DMS153 (cell line): ENCODE results near the gene GREB1.

Experiments
- DNase-seq: peaks from one replicate; lab custom pipeline; 2025; lab: John Stamatoyannopoulos, UW

The GREB1 gene

DNA sequence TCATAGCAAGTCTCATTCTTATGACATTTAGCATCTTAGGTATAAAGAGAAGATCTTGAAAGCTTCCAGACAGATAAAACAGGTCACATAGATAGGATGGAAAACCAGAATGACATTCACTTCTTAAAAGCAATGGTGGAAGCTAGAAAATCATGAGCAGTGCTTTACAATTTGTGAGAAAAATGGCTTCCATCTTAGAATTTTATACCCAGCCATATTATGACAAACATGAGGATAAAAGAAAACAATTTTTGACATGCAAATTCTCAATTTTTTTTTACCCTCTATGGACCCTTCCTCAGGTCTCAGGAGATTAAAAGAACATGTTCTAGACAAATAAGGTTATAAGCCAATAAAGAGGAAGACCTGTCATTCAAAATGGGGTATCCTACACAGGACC is 129.0 kb downstream of the GREB1 start:
- DNase-seq, result no peak

DNA sequence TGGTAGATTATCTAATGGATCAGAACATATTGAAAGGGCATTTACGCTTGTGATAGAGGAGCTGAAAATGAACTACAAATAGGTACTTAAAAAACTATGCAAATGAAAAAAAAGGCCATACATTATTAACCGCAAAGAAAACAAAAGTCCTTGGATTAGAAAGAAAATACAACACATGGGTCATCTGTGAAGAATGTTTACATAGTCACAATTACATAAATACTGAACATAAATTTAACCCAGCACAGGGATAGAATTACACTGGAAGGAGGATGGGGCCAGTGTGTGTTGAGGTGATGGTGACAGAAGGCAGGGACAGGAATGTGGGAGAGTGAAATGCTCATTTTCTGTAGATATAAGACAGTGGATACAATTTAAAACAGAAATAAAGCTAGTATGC is 129.6 kb downstream of the GREB1 start:
- DNase-seq, result no peak

DNA sequence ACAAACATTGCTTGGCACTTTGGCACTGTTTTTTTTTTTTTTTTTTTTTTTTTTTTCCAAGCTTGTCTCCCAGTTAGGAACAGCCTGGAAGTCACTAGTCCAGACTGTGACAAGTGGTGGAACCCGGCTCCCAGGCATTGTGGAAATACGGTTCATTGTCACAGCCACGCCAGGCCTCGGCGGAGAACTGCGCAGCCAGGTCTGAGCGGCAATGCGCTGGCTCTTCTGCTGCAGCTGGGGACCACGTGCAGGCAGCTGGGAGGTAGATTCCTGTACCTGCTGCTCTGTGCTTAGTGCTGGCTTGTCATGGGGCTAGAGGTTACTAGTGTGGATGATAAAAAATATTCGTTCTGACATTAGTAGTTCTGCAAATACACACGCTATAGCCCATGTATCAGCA is 131.2 kb downstream of the GREB1 start:
- no peak for DNase-seq

DNA sequence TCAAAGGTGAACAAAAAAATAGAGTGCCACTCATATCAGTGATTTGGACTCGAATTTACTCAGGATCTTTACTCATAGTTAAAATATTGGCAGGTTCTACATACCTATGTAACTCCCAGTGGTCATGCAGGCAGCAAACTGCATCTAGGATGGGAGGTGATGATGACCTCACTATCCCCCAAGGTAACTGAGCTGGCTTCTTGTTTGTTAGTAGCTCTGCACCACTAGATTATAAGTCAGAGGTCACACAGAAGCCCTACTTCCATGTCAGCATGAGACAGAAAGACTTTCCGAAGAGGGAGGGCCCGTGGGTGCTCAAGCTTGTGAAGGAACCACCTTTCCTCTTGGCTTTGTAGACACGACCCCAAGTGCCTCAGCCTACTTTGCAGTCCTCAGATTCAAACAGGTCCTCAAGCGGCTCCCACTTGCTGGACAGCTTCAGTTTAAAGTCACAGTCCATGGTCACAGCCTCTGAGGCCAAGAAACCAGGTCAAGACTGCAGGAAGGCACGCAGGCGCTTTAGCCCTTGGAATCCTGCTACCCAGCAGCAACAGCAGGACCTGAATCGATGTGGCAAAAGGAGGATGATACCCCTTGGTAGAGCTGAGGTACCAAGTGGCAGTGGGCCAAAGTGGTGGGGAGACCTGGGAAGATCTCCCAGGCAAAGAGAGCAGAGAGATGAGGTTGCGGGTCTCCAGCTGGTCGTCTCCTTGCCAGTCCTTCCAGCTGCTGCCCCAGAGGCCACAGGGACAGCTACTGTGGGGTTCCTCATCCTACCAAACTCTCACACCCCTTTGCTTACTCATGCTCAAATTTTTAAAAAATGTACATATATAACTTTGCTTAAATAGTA is 131.9 kb downstream of the GREB1 start:
- DNase-seq, result no peak

DNA sequence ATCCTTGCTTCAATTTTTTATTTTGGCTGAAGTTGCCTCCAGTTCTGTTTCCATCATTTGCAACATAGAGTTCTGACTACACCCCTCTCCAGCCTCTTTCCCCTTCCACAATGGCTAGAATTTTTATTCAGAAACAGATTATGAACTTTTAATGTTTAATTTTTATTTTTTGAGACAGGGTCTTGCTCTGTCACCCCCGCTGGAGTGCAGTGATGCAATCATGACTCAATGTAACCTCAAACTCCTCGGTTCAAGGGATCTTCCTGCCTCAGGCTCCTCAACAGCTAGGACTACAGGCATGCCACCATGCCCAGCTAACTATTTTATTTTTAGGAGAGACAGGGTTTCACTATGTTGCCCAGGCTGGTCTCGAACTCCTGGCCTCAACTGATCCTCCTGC is 133.3 kb downstream of the GREB1 start:
- no peak for DNase-seq

DNA sequence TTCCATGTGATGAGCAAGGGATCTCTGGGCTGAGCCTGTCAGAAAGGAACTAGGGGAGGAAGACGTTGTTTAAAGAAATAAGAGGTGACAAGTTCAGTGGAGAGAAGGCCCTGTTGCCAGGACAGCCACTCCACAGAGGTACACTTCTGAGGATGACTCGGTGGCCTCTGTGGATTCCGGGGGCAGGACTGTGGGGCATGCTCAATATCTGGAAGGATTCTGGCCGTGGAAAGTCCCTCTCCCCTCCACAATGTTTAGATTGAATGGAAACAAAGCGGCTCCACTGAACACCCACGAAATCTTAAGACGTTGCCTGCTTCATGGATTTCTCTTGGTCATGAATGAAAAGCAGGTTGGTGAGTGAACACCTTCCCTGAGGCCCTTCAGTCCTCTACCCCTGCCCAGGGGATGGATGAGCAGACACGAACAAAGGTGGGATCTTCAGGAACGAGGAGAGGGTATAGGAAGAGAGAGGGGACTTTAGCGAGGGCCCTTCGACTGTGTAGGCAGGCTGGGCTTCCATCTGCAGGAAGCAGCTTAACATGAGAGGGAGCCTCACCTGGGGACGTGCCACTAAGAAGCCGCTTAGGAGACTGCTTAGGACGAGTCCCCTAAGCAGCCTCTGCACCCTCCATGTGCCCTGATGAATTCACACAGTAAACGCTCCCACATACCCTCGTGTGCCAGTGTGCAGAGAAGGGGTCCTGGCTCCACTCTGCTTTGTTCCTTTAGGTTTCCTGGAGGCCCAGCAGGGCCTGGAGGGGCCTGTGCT is 134.2 kb downstream of the GREB1 start:
- no peak for DNase-seq

DNA sequence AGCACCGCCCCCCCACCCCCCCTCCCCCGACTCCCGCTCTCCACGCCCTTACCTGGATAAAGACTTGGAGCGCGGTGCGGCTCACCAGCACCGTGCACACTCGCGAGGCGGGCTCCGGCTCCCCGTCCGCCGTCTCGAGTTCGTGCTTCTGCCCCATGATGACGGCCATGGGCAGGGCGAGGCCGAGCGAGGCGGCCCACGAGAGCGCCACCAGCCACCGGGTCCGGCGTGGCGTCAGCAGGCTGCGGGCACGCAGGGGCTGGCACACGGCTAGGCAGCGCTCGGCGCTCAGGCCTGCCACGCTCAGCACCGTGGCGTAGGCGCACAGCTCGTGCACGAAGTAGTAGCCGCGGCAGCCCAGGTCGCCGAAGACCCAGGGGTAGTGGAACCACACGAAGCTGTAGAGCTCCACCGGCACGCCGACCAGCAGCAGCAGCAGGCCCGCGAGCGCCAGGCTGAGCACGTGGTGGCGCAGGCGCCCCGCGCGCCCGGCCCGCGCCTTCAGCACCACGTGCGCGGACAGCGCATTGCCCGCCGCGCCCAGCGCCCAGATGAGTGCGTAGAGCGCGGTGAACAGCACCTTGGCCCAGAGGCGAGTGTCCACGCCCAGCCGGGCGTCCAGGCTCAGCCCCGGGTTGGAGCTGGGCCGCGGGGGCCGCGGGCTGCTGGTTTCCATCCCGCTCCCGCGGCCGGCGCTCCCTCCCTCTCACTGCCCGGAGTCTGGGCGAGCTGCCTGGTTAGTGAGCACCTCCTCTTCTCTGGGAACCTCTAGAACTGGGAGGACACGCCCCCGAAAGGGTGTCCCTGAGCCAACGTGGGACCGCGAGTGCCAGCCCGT is 135.8 kb downstream of the GREB1 start, which contains the start of gene NTSR2:
Gene NTSR2, minus strand, starts transcription at position 742 of the 838 bp plus-strand sequence. Its CDS starts 66 bp downstream, at position 676.
- no peak for DNase-seq

DNA sequence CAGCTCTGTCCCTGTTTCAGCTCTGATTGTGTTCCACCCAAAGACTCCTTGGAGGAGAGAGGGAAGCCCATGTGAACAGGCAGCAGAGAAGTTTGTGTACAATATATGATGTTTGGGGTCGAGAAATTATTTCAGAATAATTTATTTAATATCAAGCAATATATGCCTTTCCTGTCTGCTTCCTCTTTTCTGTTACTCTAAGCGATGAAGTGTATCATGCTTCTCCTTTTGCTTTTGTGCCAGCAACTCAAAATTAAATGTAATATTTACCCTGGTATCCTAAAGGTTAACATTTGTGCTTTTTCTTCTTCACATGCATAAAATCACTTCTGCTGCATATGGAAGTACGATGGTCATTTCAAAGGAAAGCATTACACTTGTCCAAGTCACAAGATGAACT is 138.6 kb downstream of the GREB1 start:
- no peak for DNase-seq

DNA sequence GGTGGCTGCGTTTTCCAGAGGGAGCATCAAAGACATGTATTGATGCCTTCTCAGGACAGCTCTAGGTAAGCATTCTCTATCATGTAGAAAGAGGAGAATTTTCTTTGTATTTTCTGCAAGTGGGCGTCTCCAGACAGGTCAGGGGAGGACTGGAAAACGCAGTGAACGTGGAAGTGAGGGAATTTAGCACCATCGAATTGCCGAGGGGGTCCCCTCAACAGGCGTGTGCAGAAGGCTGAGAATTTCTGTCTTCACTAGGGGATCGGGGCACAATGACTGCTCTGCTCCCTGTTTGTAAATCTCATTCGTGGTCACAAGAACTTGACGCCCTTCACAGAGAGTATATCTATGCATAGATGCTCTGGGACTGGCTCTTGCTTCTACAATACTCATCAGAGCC is 141.1 kb downstream of the GREB1 start:
- no peak for DNase-seq

DNA sequence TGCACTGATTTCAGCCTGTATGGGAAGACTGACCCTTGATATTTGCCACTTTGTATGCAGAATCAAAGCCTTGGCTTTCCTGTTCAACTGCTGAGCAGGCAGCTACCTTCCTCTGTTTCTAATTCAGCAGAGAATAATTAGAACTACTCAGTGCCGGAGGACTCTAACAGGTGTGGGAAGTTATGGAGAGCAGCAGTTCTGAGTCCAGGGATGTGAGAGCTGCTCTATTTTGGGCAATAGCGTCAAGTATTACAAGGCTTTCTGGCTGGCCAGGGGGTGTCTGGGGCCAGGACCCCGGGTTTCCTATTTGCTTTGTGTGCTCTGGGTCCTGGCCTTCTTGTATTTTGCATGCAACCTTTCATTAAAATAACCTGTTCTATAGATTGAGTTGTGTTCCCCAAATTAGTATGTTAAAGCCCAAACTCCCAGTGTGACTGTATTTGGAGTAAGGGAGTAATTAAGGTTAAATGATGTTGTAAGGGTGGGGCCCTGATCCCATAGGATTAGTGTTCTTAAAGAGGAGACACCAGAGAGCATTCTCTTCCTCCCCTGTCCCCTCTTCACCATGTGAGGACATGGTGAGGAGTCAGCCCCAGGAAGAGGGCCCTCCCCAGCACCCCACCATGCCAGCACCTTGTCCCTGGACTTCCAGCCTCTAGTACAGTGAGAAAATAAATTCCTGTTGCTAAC is 141.7 kb downstream of the GREB1 start:
- no peak for DNase-seq

DNA sequence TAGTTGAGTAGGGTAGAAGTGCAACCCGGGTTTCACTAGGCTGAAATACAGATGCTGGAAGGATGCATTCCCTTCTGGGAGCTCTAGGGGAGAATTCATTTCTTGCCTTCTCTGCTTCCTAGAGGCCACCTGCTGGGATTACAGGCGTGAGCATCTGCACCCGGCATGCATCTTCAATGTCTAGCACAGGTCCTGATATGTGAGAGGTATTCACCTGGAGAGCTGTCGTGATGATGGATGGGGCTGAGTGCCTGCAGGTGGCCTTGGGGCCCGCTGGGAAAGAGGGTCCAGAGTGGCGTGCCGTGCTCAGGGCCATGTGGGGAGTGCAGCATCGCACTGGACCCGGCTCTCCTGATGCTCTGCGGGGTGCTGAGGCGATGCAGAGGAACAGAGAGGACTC is 142.8 kb downstream of the GREB1 start:
- DNase-seq, result no peak

DNA sequence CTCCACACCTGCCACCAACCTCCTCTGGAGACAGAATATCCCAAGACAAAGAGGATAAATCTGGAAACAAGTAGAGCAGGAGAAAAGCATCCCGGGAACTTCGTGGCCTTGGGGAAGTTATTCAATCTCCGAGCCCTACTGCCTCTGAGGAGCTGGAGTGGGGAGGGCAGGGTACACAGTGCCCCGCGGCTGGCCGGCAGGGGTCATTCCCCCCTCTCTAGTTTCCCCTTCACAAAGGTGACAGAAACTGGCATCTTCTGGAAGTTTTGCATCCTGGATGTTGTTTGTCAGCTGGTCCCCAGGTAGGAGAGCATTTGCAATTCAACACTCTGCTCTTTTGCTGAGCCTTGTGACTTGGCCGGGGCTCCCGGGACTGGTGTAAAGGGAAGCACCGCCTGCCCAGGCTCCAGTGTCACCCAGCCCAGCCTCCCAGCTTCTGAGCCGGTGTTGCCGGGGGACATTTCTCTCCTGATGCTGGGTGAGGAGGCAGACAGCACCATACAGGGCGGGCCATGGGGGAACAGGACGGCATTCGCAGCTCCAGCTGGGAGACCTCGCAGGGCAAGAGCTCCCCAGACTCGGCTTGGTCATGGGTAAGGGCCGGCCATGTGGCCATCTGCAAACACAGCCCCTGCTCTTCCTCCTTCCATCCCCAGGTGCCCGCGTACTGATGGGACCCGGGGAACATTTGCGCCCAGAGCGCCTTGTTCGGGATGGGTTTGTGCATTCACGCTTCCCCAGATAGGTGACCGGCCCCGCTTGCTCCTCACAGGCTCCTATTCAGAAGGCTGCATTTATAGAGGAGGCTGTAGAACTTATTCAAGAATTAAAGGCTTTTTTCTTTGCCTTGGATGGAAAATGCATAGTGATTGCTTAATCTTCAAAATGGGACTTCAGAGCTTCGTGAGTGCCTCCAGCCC is 143.6 kb downstream of the GREB1 start:
- DNase-seq, result no peak

DNA sequence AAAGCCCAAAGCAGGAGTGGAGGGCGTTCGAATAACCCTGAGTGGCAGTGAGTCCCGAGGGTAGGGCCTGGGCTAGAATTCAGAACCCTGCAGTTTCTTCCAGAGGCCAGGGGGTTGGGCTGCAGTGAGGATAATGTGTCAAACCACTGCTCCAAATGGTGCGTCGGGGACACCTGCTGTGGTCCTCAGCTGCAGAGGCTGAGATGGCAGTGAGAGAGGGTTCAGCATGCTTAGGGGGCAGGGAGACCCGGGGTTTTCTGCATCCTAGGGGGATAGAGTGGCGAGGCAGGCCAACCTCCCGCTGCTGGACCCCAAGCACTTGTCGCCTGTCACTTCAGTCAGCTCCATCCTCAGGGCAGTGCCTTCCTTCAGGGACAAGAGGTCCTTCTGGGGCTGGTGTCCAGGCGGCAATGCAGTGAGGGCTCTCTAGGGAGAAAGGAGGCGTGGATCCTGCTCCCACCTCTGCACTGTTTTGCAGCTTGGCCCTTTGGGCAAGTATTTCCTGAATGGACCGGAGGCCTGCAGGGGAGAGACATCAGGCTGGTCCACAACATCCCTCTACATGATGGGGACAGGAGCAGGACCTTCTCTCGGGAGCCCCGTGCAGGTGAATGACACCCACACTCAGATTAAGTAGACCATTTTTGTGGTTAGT is 144.6 kb downstream of the GREB1 start:
- DNase-seq, result no peak

DNA sequence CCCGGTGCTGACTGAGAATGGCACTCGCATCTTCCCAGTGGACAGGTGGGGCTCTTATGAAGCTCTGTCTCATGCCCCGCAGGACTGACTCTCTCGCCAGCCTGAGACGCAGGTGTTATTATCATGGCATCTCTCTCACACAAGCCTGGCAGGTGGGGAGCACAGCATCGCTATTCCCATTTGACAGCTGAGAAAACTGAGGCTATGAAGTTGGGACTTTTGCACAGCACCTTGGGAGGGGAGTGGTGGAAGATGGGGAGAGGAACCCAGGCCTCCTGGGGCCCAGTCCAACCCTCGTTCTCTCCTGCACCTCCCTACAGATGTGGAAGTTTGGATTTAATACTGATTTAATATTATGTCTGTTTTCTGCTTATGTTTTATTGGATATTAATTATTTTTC is 145.2 kb downstream of the GREB1 start:
- DNase-seq, result no peak

DNA sequence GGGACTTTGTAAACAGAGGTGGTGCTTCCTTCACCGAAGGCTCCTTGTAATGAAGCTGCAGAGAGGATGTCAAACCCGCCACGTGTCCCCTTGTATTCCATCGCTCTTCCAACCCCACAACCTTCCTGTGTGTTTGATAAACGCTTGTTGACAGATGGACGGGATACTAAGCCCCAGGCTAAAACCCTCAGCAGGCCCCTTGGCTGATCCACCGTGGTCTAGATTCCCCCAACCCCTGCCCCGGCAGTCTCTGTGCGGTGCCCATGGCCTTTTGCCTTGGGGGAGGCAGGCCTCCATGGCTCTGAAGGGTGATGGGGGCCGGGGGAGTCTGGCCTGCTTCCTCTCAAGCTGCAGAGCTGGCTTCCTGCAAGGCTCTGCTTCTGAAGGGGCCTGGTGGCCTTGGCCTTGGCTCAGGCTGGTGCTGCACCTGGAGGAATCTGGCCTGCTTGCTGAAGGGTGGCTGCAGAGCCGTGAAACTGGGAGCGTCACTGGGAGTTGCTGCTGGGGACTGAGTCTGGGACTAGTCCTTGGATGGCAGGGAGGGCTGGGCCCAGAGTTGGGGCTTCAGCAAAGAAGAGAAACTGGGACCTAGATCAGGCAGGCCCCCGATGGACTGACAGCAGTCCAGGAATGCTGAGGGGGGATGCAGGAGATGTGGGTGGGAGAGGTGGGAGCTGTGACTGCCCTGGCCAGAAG is 145.8 kb downstream of the GREB1 start:
- no peak for DNase-seq

DNA sequence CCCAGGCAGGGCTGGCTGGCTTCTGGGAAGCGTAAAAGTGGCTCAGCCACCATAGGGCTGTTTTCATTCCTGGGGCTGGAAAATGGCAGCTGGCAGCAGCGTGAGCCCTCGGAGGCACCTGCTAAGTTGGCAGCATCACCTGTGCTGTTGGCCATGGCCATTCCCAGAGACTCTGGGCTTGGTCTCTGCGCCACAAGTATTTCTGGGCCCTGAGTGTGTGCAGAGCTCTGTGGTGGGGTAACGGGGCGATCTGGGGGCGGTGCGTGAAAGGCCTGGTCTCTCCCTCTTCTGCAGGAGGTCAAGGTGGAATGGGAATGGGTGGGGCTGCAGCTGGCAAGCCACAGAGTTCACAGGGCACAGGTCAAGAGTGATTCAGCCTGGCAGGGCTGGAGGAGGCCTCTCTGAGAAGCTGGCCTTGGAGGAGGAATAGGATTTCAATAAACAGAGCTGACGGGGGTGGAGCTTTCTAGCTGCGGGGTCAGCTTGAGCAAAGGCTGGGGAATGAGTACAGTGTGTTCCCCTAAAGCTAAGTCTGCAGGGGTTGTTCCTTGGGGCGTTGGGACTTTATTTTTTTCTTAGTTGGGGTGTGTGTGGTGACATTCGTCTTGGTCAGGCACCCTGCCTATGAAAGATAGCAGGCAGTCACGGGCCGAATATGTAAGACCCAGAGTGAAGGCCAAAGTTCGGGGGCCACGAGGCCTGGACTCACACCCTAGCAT is 146.5 kb downstream of the GREB1 start:
- DNase-seq, result no peak

DNA sequence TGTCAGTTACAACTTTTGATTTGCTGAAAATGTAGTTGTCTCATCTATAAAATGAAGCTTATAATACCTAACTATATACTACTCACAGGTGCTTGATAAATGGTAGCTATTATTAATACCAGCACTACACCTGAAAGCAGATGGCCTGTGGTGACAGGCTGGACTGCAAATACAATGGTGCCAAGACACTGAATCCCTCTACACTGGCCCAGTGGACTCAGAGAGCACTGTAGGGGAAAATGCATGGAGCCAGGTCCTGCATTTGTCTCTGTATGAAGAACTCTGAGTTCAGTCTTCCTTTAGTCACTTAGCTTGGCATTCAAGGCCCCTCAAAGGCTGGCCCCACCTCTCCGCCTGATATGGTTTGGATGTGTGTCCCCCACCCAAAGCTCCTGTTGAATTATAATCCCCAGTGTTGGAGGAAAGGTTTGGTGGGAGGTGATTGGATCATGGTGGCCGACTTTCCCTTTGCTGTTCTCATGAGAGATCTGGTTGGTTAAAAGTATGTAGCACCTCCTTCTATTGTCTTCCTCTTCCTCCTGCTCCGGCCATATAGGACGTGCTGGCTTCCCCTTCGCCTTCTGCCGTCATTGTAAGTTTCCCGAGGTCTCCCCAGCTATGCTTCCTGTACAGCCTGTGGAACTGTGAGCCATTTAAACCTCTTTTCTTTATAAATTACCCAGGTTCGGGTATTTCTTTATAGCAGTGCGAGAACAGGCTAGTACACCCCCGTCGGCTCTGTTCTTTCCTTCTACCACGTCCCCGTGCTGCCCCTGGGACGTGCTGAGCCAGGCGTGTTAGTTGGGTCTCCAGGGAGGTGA is 147.3 kb downstream of the GREB1 start:
- DNase-seq, result no peak
